Left ventricle myocardium superior (tissue), 1 donor: ENCODE measurements around the gene AMOTL2. TPM values are rescaled to one million over a fixed set of nuclear protein-coding genes. Genes with fewer than 3 reads are reported as not detected.

ENCODE experiments used
- ATAC-seq: fragments of 200-7000 bp; cut with Tn5 transposase; one replicate; pipeline ENCODE4 v1.9.1; 2020; ENCODE audit warnings: mild to moderate bottlenecking, moderate library complexity
- DNase-seq: peaks from one replicate; pipeline ENCODE4 v3.0.0-alpha.2; 2020
- intact Hi-C: fragments of 100-400 bp; cut with micrococcal nuclease; formaldehyde crosslinking; loops from one replicate; pipeline ENCODE4 v1.11.0; 2022
- total RNA-seq: library from RNA; stranded (reverse); fragmentation: NEBNext Ultra II Directional; extraction: Animal tissue kit (Norgen Biotek cat#: 25700); gene quantifications from one replicate; pipeline ENCODE4 v1.2.1, GENCODE V29; 2021
- donor health status: DM: no; HTN: yes; CAD: no; lungs with severe emphysema.

AMOTL2 gene
- total RNA-seq, 1 donor from 2014 or later, result 53.9 TPM

DNA sequence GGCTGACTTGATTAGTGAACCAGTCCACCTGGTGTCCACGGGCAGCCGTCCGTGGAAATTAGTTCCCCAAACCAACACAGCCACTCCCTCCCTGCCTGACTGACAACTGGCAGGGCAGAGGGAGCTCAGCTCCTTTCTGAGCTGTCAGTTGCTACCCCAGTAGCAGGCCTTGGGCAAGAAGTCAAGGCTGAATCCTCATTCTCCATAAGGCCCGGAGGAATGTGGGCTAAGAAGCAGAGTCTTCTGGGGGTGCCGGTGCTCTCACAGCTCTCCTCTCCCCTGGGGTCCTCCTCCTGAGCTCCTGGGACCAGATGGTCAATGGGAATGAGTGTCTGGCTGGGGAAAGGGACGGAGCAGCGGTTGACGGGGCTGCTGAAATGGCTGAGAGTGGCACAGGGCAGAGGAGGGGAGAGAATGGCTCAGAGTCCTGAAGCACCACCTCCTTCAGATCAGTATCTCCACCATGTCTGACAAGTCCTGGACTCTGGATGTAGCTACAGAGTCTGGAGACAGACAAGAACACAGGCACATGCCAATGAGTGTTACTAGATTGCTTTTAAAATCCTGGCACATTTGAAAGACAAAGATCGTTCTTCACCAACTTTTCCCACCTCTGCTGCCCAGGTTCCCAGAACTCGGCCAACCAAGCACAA lies 16.9 kb downstream of the AMOTL2 start:
- intact Hi-C loops, result no loop called here
- no peak for DNase-seq
- peak; percentile 7 for ATAC-seq

- ATAC-seq (no peak), DNase-seq (peak; percentile 15)
- intact Hi-C loops, result no loop called here
Measured at GRCh38 chr3:134356411-134357040, 17.7 kb downstream of the AMOTL2 start.

GRCh38 chr3:134355416-134355815 lies 18.8 kb downstream of the AMOTL2 start:
- ATAC-seq (no peak), DNase-seq (no peak)
- intact Hi-C loops, result no loop called here

DNA sequence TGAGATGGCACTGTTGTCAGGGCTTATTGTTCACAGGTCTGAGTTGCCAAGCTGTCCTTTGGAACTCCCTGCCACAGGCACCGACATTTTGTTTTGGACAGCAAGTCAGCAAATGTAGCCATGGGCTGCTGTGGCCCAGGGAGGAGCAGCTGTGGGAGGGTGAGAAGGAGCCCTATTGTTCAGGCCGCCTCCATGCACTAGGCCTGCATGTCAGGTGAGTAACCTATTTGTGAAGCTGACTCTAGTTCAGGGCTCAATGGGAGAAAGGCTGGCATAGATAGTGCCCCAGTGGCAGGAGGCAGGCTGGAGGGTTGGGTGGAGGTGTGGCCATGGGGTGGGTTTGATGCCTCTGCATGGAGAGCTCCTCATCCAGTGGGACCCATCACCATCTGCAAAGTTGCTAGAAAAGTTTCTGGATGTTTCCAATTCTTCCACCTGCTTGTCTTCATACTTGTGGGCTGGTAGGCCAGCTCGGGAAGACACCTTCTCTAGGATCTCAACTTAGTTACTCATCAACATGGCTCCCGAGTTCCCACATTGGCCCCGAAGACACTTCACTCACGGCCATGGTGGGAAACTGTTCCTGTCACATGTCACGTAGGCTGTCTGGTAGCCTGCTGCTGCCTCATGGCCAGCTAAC lies 19.5 kb downstream of the AMOTL2 start:
- ATAC-seq (no peak), DNase-seq (peak; percentile 21)
- intact Hi-C loops, result no loop called here

DNA sequence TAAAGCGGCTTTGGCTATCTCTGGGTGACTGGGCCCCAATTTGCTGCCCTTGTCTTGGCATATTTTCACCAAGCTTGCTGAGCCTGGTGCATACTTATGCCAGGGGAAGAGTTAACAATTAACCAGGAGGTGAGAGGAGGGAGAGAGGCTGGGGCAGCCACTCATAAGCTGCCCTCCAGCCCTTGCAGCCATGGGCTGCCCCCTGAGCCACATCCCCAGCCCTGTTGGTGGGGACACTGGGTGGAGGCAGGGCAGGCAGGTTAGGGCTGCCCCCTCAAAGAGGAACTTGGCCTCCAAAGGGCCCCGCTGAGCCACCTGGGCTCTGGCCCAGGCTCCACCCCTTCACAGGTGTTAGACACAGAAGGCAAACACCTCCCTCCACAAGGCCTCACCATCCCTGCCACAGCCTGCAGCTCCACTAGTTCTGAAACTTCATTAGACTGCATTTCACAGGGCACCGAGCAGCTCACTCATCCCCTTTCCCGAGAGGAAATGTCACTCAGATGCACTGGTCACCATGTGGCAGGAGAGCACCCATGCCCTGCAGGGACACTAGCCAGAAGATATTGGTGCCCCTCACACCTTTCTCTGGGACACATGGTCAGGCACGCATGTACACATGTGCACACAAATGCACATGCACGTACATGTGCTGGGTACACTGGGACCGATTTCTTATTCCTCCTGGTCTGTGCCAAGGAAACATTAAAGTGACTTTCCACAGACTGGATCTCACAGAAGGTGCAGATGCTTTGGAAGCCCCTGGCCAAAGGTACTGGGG lies 20.2 kb downstream of the AMOTL2 start:
- DNase-seq (peak; percentile 30), ATAC-seq (no peak)
- intact Hi-C loops, result no loop called here

DNA sequence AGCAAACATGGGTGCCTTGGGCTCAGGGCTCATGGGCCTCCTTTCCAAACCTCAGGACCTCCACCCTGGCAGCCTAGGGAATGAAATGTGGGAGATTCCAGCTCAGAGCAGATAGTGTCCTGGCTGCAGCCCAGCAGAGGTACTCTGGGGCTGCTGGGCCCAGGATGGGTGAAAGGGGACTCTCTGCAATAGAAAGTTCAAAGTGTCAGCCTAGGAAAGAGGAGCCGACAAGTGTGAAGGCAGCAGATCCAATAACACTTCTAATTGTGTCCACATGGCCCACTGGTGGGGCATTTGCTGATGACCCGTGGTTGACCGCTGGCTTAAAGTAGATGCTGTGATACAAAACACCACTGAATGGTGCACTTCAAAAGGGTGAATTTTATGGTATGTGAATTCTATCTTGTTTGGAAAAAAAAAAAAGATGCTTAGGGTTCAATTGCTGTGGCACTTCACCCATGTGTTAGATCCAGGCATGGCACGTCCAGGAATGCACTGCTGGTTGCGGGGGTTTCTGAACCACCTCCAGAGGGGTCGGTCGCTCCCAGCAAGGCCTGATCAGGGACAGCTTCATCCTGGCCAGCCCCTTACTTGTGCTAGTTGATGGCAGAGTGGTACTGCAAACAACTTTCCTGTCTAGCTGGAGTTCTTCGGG lies 20.9 kb downstream of the AMOTL2 start:
- ATAC-seq (no peak), DNase-seq (no peak)
- intact Hi-C loops, result no loop called here

DNA sequence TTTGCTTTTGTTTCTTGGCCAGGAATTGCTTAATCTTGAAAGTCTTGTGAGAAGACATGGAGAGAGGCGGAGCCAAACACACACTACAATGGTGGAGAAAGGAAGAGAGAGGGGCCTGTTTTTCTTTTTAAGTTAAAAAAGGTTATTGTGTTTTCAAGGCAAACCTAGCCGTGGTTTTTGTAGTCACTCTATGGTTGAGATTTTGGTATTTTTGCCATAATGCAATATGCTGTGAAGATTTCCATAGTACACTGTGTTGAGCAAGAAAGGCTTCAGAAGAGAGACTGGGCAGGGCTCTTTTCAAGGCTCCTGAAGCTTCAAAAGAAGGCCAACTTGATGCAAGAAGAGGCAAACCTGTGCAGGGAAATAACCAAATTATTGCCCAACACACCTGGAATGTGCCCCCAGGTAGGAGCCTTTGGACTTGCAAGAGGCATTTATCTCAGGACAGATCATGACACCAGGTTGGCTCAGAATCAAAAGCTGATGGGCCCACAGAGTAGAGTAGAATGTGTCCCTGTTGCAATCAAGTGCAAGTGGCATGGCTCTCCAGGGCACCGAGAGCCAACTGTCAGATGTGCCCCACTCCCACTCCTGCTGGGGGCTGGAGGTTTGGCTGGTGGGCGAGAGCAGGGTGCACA lies 22.1 kb downstream of the AMOTL2 start:
- DNase-seq (no peak), ATAC-seq (no peak)
- intact Hi-C loops, result no loop called here

DNA sequence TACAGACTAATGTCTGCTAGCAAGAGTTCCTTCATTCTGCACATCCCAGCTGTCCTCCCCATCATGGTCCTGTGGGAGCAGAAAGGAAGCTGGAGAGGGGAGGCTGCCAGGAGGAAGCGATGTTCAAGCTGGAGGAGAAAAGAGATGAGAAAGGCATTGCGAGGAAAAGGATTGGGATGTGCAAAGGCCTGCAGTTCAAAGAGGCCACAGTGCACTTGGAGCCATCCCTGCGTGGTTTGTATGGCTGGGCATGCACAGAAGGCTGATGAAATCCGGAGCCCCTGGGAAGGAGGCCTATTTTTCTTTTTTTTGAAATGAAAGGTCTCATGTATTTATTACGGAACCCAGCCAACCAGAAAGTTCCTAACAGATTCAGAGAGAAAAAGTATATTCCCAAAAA lies 22.8 kb downstream of the AMOTL2 start:
- intact Hi-C loops, result no loop called here
- DNase-seq (peak; percentile 59), ATAC-seq (peak; percentile 61)

GRCh38 chr3:134350861-134351311 lies 23.4 kb downstream of the AMOTL2 start:
- ATAC-seq, result no peak
- intact Hi-C loops, result no loop called here
- no peak for DNase-seq

GRCh38 chr3:134350266-134350665 lies 24.0 kb downstream of the AMOTL2 start:
- intact Hi-C loops, result no loop called here
- ATAC-seq (no peak), DNase-seq (no peak)

GRCh38 chr3:134348524-134348923 lies 25.7 kb downstream of the AMOTL2 start:
- DNase-seq, result peak; percentile 65
- intact Hi-C loops, result no loop called here
- ATAC-seq, result peak; percentile 73

DNA sequence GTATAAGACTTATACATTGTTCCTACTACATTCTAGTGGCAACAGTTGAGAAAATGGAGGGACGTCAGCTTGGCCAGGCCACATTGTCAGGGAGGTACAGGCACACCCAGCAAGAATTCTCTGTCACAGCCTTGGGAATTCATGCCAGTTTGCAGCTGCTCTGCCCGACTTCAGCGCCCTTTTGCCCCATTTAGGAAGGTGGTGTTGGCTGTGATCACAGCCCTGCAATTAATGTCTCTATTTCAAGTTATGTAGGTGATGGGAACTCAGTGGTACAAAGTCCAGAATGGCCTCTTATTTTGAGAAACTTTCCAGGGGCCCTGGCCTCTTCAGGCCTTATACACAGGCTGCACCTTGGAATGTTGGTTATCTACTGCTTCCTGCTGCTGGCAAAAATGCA lies 26.7 kb downstream of the AMOTL2 start:
- no peak for ATAC-seq
- intact Hi-C loops, result no loop called here

GRCh38 chr3:134346744-134347143 lies 27.5 kb downstream of the AMOTL2 start:
- DNase-seq, result no peak

More for the DNA sequence above, 26.7 kb downstream of the AMOTL2 start:
- DNase-seq, result no peak

DNA sequence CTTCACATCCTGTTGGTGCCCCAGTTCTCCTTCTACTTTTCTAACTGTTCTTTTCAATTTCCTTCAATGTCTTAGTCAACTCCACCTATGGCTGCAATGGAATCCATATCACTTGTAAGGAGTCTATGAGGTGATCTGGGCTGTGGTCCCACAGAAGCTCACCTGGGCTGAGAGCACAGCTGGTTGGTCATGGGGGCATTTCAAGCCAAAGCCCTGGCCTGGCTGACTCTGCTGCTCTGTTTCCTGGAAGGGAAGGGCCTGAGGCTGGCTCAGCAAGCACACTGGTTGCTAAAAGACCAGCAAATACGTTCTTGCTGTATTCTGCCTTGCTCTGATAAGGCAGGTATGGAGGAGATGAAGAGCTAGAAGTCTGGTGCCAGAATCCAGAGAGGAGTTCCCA lies 29.0 kb downstream of the AMOTL2 start:
- intact Hi-C loops, result no loop called here
- DNase-seq (no peak), ATAC-seq (no peak)

More at GRCh38 chr3:134346744-134347143, 27.5 kb downstream of the AMOTL2 start:
- ATAC-seq, result no peak
- intact Hi-C loops, result no loop called here

DNA sequence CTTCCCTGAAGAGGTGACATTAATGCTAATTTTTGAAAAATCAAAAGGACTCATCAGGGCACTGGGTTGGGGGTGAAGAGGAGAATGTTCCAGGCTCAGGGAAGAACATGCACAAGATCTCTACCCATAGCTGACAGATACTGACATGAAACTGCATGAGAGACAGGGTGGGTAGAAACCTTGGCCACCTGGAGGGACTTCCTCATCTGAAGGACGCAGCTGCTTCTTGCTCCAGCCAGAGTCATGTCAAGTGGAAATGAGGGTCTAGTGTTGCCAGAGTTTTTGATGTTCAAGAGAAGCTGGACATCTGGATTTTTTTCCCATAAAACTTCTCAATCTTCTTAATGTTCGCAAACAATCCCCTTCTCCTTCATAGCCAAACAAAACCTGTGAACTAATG lies 29.7 kb downstream of the AMOTL2 start:
- DNase-seq (no peak), ATAC-seq (no peak)

GRCh38 chr3:134342259-134342658 lies 32.0 kb downstream of the AMOTL2 start:
- intact Hi-C loops, result no loop called here
- ATAC-seq, result no peak
- no peak for DNase-seq

More for the DNA sequence above, 29.7 kb downstream of the AMOTL2 start:
- intact Hi-C loops, result no loop called here

DNA sequence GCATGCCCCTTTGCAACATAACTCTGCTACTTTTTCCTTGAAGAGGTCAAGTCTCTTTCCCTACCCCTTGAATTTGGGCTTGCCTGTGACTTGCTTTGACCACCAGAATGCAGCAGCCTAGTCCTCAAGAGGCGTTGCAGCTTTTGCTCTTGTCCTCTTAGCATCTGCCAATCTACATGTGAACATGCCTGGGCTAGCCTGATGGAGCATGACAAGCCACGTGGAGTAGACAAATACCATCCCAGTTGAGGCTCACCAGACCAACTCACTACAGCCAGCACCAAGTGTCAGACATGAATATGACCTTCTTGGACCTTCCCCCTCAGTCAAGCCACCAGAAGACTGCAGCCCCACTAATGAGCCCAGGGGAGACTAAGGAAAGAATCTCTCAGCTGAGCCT lies 32.9 kb downstream of the AMOTL2 start:
- ATAC-seq, result no peak
- DNase-seq, result no peak
- intact Hi-C loops, result no loop called here

GRCh38 chr3:134340982-134341365 lies 33.3 kb downstream of the AMOTL2 start:
- intact Hi-C loops, result no loop called here
- ATAC-seq, result no peak
- no peak for DNase-seq
